Loucy (cell line): Measurements from ENCODE around the gene BCAR3.

ENCODE experiments used
- CTCF ChIP-seq: fragments of 200-600 bp; sonication (generic); conservative IDR thresholded peaks from 2 replicates; pipeline ENCODE4 v1.5.1; 2014; ENCODE audit warnings: mild to moderate bottlenecking, antibody characterized with exemption, low read length
- EZH2phosphoT487 ChIP-seq: fragments of 200-600 bp; IDR thresholded peaks from 2 replicates; pipeline ENCODE4 v1.6.1; 2018; ENCODE audit warnings: antibody characterized with exemption, mild to moderate bottlenecking, moderate library complexity, borderline replicate concordance

GRCh38 chr1:93554883-93555872, 126.5 kb downstream of the BCAR3 start:
- TF ChIP-seq CTCF (no peak), EZH2phosphoT487 (no peak)
